GM12865 (cell line): ENCODE data around the gene FGD5.

Experiments used
- DNase-seq: peaks from one replicate; pipeline ENCODE4 v3.0.0; 2010; ENCODE audit warnings: low read depth
- H3K4me3 ChIP-seq: 2 replicates; pipeline ENCODE4 v1.5.1; 2011; ENCODE audit warnings: mild to moderate bottlenecking, low read depth, low read length, control low read depth
- CTCF ChIP-seq: IDR thresholded peaks from 2 replicates; pipeline ENCODE4 v1.5.1; 2011; ENCODE audit warnings: low read length, control low read depth, low read depth, inconsistent platforms; ENCODE audit not compliant: insufficient read depth; ENCODE audit errors: missing control alignments

Gene FGD5

GRCh38 chr3:14842277-14842676, 23.5 kb downstream of the FGD5 start:
- TF ChIP-seq CTCF: no peak
- DNase-seq: no peak
- no peak overlapping the region for H3K4me3 ChIP-seq

- DNase-seq: no peak
- H3K4me3 ChIP-seq: no peak overlapping the region
- no peak for TF ChIP-seq CTCF
These were observed 24.6 kb downstream of the FGD5 start for GRCh38 chr3:14843321-14843720.

GRCh38 chr3:14844386-14845170, 25.8 kb downstream of the FGD5 start:
- no peak overlapping the region for H3K4me3 ChIP-seq
- no peak for DNase-seq
- TF ChIP-seq CTCF: no peak

- H3K4me3 ChIP-seq: no peak overlapping the region
- DNase-seq: peak; percentile 29
- TF ChIP-seq CTCF: no peak
These were observed 26.4 kb downstream of the FGD5 start for GRCh38 chr3:14845180-14845579.

GRCh38 chr3:14845826-14846225, 27.1 kb downstream of the FGD5 start:
- no peak overlapping the region for H3K4me3 ChIP-seq
- DNase-seq: no peak
- TF ChIP-seq CTCF: no peak

GRCh38 chr3:14846226-14846880, 27.6 kb downstream of the FGD5 start:
- H3K4me3 ChIP-seq: no peak overlapping the region
- no peak for DNase-seq
- no peak for TF ChIP-seq CTCF
